ENCODE results near the gene PNMA3. TPM values are rescaled to one million over a fixed set of nuclear protein-coding genes. Genes with fewer than 3 reads are reported as not detected.
"Not testable (repeated sequence)": the region's sequence is repeated elsewhere in the genome, so short reads cannot be mapped to it uniquely, and the experiment has no call there.

PNMA3 gene
- 0.52 TPM for total RNA-seq

DNA sequence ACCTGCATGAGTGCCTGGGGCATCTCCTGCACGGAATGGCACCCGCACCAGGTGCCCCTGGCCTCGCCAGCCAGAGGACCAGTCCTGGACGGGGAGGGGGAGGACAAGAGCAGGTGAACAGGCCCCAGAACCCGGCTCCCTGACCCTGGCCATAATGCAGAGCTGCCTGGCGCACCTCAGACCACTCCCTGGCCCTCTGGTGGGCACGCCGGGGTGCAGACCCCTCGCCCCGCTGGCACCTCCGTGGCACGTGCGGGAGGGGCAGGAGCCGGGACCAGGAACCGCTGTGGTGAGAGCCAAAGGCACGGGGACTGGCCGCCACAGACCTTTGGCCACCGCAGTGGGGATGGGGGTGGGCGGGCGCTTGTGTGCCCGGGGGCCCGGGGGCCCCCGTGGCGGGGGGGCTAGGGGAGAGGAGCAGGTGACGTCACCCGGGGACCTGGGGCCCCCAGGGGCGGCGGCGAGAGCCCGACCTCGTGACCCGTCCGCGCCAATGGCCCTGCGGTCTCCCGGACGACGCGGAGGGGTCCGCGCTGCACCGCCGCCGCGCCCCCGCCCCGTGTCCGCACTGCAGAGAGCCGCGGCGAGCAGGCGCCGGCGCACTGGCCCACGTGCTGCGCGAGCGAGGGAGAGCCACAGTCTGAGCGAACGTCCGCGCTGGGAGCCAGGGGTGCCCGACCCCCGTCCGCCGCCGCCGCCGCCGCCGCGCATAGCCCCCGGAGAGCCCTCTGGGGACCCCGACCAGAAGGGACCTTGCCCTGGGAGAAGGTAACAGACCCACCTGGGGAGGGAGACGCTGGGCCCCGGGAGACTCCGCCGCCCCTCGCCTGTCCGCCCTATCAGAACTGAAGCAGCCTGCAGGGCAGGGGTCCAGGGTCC, at the start of gene PNMA3:
Gene PNMA3 (plus strand): TSS at position 600 of the 879 bp plus-strand sequence. CDS start 586 bp downstream, outside the sequence.
- no peaks in the 10 kb centered on the region for H3K9me3 ChIP-seq (ENCODE audit: control insufficient read depth in 3 of 3, low read length in 3 of 3)
- peaks cover 0 to 3% (median 0%) of the 10 kb centered on the region in 3 donors for H3K4me1 ChIP-seq (ENCODE audit: control insufficient read depth in 3 of 3, insufficient read depth in 3 of 3, low read length in 3 of 3)
- peaks cover 16 to 22% (median 19%) of the 10 kb centered on the region in 3 donors for H3K27me3 ChIP-seq (ENCODE audit: control insufficient read depth in 3 of 3, insufficient read depth in 3 of 3, low read length in 3 of 3)
- no peak within 1 kb of the TSS for H3K4me3 ChIP-seq (ENCODE audit: low read length in 3 of 3)
- H3K27ac ChIP-seq (ENCODE audit: low read depth, low read length): no peak within 1 kb of the TSS
- no peak within 1 kb of the TSS for H3K9ac ChIP-seq (ENCODE audit: low read depth in 1 of 3, low read length in 3 of 3)
- no peaks in the 10 kb centered on the region for H3K36me3 ChIP-seq (ENCODE audit: control insufficient read depth in 3 of 3, insufficient read depth in 3 of 3, low read length in 3 of 3)

- H3K27me3 ChIP-seq (ENCODE audit: control insufficient read depth in 3 of 3, insufficient read depth in 3 of 3, low read length in 3 of 3); H3K9me3 ChIP-seq (ENCODE audit: control insufficient read depth in 3 of 3, low read length in 3 of 3); H3K36me3 ChIP-seq (ENCODE audit: control insufficient read depth in 3 of 3, insufficient read depth in 3 of 3, low read length in 3 of 3); H3K4me1 ChIP-seq (ENCODE audit: control insufficient read depth in 3 of 3, insufficient read depth in 3 of 3, low read length in 3 of 3); H3K9ac ChIP-seq (ENCODE audit: low read depth in 1 of 3, low read length in 3 of 3); H3K27ac ChIP-seq (ENCODE audit: low read depth, low read length); H3K4me3 ChIP-seq (ENCODE audit: low read length in 3 of 3): not testable (repeated sequence)
Measured at GRCh38 chrX:153017174-153017573, 39.1 kb upstream of the PNMA3 start.

DNA sequence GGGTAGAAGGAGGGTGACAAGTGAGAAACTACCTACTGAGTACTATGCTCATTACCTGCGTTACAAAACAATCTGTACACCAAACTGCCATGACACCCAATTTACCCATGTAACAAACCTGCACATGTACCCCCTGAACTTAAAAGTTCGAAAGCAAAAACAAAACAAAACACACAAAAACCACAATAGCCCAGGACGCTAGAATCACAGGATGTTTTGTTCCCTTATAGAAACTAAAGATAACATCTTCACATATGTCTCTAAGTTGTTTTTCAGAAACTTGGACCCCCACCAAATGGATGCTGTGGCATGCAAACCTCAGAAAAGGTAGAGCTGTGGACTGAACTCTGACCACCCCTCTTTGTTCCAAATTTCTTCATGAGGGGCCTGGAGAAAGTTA, 37.1 kb upstream of the PNMA3 start:
- Histone ChIP-seq H3K4me1 (ENCODE audit: control insufficient read depth in 3 of 3, insufficient read depth in 3 of 3, low read length in 3 of 3) (no peaks in the 10 kb centered on the region), H3K27me3 (ENCODE audit: control insufficient read depth in 3 of 3, insufficient read depth in 3 of 3, low read length in 3 of 3) (peaks cover 0 to 2% (median 0%) of the 10 kb centered on the region in 3 donors), H3K4me3 (ENCODE audit: low read length in 3 of 3) (no peak overlapping the region), H3K27ac (ENCODE audit: low read depth, low read length) (no peak overlapping the region), H3K9me3 (ENCODE audit: control insufficient read depth in 3 of 3, low read length in 3 of 3) (no peaks in the 10 kb centered on the region), H3K9ac (ENCODE audit: low read depth in 1 of 3, low read length in 3 of 3) (no peak overlapping the region), H3K36me3 (ENCODE audit: control insufficient read depth in 3 of 3, insufficient read depth in 3 of 3, low read length in 3 of 3) (no peaks in the 10 kb centered on the region)

- not testable (repeated sequence) for H3K27me3 ChIP-seq (ENCODE audit: control insufficient read depth in 3 of 3, insufficient read depth in 3 of 3, low read length in 3 of 3); H3K9me3 ChIP-seq (ENCODE audit: control insufficient read depth in 3 of 3, low read length in 3 of 3); H3K9ac ChIP-seq (ENCODE audit: low read depth in 1 of 3, low read length in 3 of 3); H3K36me3 ChIP-seq (ENCODE audit: control insufficient read depth in 3 of 3, insufficient read depth in 3 of 3, low read length in 3 of 3); H3K4me1 ChIP-seq (ENCODE audit: control insufficient read depth in 3 of 3, insufficient read depth in 3 of 3, low read length in 3 of 3); H3K4me3 ChIP-seq (ENCODE audit: low read length in 3 of 3); H3K27ac ChIP-seq (ENCODE audit: low read depth, low read length)
Measured at GRCh38 chrX:153026501-153026900, 29.8 kb upstream of the PNMA3 start.

DNA sequence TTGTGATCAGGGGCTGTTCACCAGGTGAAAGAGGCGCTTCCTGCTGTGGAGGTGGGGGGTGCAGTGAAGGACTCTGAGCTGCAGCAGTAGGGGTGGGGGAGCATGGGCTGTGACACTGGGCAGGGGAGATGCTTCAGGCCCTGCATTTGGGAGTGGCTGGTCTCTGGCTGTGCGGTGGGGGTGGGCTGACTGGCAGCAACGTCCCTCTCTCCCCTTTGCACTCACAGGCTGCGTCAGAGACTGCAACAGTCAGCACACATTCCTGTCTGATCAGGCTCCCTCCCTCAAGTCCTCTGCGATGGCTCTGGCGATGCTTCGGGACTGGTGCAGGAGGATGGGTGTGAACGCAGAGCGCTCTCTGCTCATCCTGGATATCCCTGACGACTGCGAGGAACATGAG, 27.8 kb upstream of the PNMA3 start:
- not testable (repeated sequence) for H3K27ac ChIP-seq (ENCODE audit: low read depth, low read length); H3K27me3 ChIP-seq (ENCODE audit: control insufficient read depth in 3 of 3, insufficient read depth in 3 of 3, low read length in 3 of 3); H3K36me3 ChIP-seq (ENCODE audit: control insufficient read depth in 3 of 3, insufficient read depth in 3 of 3, low read length in 3 of 3); H3K9ac ChIP-seq (ENCODE audit: low read depth in 1 of 3, low read length in 3 of 3); H3K4me1 ChIP-seq (ENCODE audit: control insufficient read depth in 3 of 3, insufficient read depth in 3 of 3, low read length in 3 of 3); H3K9me3 ChIP-seq (ENCODE audit: control insufficient read depth in 3 of 3, low read length in 3 of 3); H3K4me3 ChIP-seq (ENCODE audit: low read length in 3 of 3)

DNA sequence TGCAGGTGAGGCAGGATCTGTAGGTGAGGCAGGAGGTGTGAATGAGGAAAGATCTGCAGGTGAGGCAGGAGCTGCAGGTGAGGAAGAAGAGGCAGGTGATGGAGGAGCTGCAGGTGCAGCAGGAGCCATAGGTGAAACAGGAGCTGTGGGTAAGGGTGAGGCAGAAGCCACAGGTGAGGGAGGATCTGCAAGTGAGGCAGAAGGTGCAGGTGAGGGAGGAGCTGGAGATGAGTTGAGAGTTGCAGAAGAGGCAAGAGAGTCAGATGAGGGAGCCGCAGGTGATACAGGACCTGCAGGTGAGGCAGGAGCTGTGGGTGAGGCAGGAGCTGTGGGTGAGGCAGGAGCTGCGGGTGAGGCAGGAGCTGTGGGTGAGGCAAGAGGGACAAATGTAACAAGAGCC, 27.1 kb upstream of the PNMA3 start:
- no peaks in the 10 kb centered on the region for H3K9me3 ChIP-seq (ENCODE audit: control insufficient read depth in 3 of 3, low read length in 3 of 3)
- no peak overlapping the region for H3K4me3 ChIP-seq (ENCODE audit: low read length in 3 of 3)
- H3K27ac ChIP-seq (ENCODE audit: low read depth, low read length): no peak overlapping the region
- no peak overlapping the region for H3K9ac ChIP-seq (ENCODE audit: low read depth in 1 of 3, low read length in 3 of 3)
- H3K27me3 ChIP-seq (ENCODE audit: control insufficient read depth in 3 of 3, insufficient read depth in 3 of 3, low read length in 3 of 3): peaks cover 0 to 3% (median 0%) of the 10 kb centered on the region in 3 donors
- H3K4me1 ChIP-seq (ENCODE audit: control insufficient read depth in 3 of 3, insufficient read depth in 3 of 3, low read length in 3 of 3): peaks cover 0 to 7% (median 0%) of the 10 kb centered on the region in 3 donors
- no peaks in the 10 kb centered on the region for H3K36me3 ChIP-seq (ENCODE audit: control insufficient read depth in 3 of 3, insufficient read depth in 3 of 3, low read length in 3 of 3)

GRCh38 chrX:153029875-153030274, 26.4 kb upstream of the PNMA3 start:
- H3K9ac ChIP-seq (ENCODE audit: low read depth in 1 of 3, low read length in 3 of 3): no peak overlapping the region
- peaks cover 0 to 3% (median 0%) of the 10 kb centered on the region in 3 donors for H3K27me3 ChIP-seq (ENCODE audit: control insufficient read depth in 3 of 3, insufficient read depth in 3 of 3, low read length in 3 of 3)
- no peaks in the 10 kb centered on the region for H3K36me3 ChIP-seq (ENCODE audit: control insufficient read depth in 3 of 3, insufficient read depth in 3 of 3, low read length in 3 of 3)
- peaks cover 0 to 7% (median 0%) of the 10 kb centered on the region in 3 donors for H3K4me1 ChIP-seq (ENCODE audit: control insufficient read depth in 3 of 3, insufficient read depth in 3 of 3, low read length in 3 of 3)
- no peak overlapping the region for H3K27ac ChIP-seq (ENCODE audit: low read depth, low read length)
- H3K4me3 ChIP-seq (ENCODE audit: low read length in 3 of 3): no peak overlapping the region
- no peaks in the 10 kb centered on the region for H3K9me3 ChIP-seq (ENCODE audit: control insufficient read depth in 3 of 3, low read length in 3 of 3)

DNA sequence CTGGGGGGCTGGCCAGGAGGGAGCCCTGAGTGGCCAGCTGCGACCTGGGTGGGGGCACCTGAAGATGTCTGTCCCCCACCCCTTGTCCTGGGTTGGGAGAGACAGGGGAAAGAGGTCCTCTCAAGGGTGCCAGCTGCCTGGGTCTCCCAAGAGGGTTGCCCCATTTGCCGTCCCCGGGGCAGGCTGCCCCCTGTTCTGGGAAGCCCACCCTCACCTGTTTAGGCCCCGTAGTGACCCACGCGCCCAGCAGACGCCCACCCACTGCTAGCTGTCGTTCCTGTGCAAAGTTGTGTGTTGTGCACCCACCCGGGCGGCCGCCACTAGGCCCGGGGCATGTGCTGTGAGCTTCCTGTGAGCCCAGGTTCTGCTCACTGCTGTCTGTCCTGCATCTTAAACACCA, 25.5 kb upstream of the PNMA3 start:
- H3K9ac ChIP-seq (ENCODE audit: low read depth in 1 of 3, low read length in 3 of 3): no peak overlapping the region
- H3K9me3 ChIP-seq (ENCODE audit: control insufficient read depth in 3 of 3, low read length in 3 of 3): no peaks in the 10 kb centered on the region
- H3K4me1 ChIP-seq (ENCODE audit: control insufficient read depth in 3 of 3, insufficient read depth in 3 of 3, low read length in 3 of 3): peaks cover 0 to 7% (median 0%) of the 10 kb centered on the region in 3 donors
- H3K4me3 ChIP-seq (ENCODE audit: low read length in 3 of 3): no peak overlapping the region
- no peaks in the 10 kb centered on the region for H3K36me3 ChIP-seq (ENCODE audit: control insufficient read depth in 3 of 3, insufficient read depth in 3 of 3, low read length in 3 of 3)
- H3K27me3 ChIP-seq (ENCODE audit: control insufficient read depth in 3 of 3, insufficient read depth in 3 of 3, low read length in 3 of 3): peaks cover 0 to 4% (median 0%) of the 10 kb centered on the region in 3 donors
- no peak overlapping the region for H3K27ac ChIP-seq (ENCODE audit: low read depth, low read length)

DNA sequence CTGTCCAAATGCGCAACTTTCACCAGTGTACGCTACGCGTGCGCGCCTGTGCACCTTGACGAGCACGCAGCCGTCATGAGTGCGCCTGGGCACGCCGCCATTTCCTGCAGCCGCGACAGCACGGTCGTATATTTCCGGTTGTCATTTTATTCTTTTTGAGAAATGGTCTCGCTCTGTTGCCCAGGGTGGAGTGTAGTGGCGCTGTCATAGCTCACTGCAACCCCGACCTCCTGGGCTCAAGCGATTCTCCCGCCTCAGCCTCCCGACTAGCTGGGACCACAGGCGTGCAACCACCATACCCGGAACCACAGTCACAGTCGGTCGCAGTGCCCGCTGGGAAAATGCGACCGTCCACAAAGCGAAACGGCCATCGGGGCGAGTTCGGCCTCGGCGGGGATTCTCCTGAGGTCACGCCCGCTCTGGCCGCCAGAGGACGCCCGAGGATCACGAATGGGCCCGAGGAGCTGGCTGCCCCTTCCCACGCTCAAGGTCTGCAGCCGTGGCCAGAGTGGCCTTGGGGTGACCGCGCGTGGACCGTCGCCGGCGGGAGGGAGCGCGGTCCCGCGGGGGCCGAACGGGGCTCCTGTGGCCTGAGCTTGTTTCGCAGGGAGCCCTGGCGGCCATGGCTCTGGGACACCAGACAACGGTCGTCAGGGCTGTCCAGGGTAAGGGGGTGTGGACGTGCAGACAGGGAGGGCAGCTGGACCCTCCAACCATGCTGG, 23.7 kb upstream of the PNMA3 start:
- peak overlapping the region; percentile 38 to 56 (median 43) for H3K4me3 ChIP-seq (ENCODE audit: low read length in 3 of 3)
- no peaks in the 10 kb centered on the region for H3K36me3 ChIP-seq (ENCODE audit: control insufficient read depth in 3 of 3, insufficient read depth in 3 of 3, low read length in 3 of 3)
- peaks cover 0 to 8% (median 0%) of the 10 kb centered on the region in 3 donors for H3K27me3 ChIP-seq (ENCODE audit: control insufficient read depth in 3 of 3, insufficient read depth in 3 of 3, low read length in 3 of 3)
- no peak overlapping the region for H3K27ac ChIP-seq (ENCODE audit: low read depth, low read length)
- H3K4me1 ChIP-seq (ENCODE audit: control insufficient read depth in 3 of 3, insufficient read depth in 3 of 3, low read length in 3 of 3): peaks cover 0 to 7% (median 0%) of the 10 kb centered on the region in 3 donors
- no peaks in the 10 kb centered on the region for H3K9me3 ChIP-seq (ENCODE audit: control insufficient read depth in 3 of 3, low read length in 3 of 3)
- H3K9ac ChIP-seq (ENCODE audit: low read depth in 1 of 3, low read length in 3 of 3): peak overlapping the region in 2 of 3 donors; percentile 6 to 60

- no peak overlapping the region for H3K9ac ChIP-seq (ENCODE audit: low read depth in 1 of 3, low read length in 3 of 3)
- no peaks in the 10 kb centered on the region for H3K36me3 ChIP-seq (ENCODE audit: control insufficient read depth in 3 of 3, insufficient read depth in 3 of 3, low read length in 3 of 3)
- H3K27ac ChIP-seq (ENCODE audit: low read depth, low read length): no peak overlapping the region
- H3K27me3 ChIP-seq (ENCODE audit: control insufficient read depth in 3 of 3, insufficient read depth in 3 of 3, low read length in 3 of 3): no peaks in the 10 kb centered on the region
- H3K9me3 ChIP-seq (ENCODE audit: control insufficient read depth in 3 of 3, low read length in 3 of 3): peaks cover 0 to 2% (median 0%) of the 10 kb centered on the region in 3 donors
- H3K4me3 ChIP-seq (ENCODE audit: low read length in 3 of 3): no peak overlapping the region
- no peaks in the 10 kb centered on the region for H3K4me1 ChIP-seq (ENCODE audit: control insufficient read depth in 3 of 3, insufficient read depth in 3 of 3, low read length in 3 of 3)
Measured at GRCh38 chrX:153049093-153049492, 7.2 kb upstream of the PNMA3 start.
